Prostate gland (tissue), 2 donors: Measurements from ENCODE around the gene EPS8L3.

ENCODE experiments used
- CTCF ChIP-seq, 4 experiments: fragments of 200-600 bp in 2 of 4; fragments of 450-650 bp in 2 of 4; sonication (generic) in 2 of 4; IDR thresholded peaks; 1 replicate in 3 of 4; 2 replicates in 1 of 4; pipeline ENCODE4 v1.5.1; 2016 to 2019; ENCODE audit warnings: antibody characterized with exemption in 4 of 4, mild to moderate bottlenecking in 2 of 4, moderate library complexity in 2 of 4
- POLR2A ChIP-seq: fragments of 450-650 bp; IDR thresholded peaks from one replicate; pipeline ENCODE4 v1.6.1; 2016; ENCODE audit warnings: antibody characterized with exemption, mild to moderate bottlenecking
- POLR2AphosphoS5 ChIP-seq: sonication (generic); formaldehyde crosslinking; IDR thresholded peaks from one replicate; pipeline ENCODE4 v1.6.1; 2017; ENCODE audit warnings: antibody characterized with exemption

- TF ChIP-seq POLR2A (no peak), CTCF (IDR thresholded peaks at IDR 0.05) (no peak), POLR2AphosphoS5 (no peak)
These were observed 30.8 kb upstream of the EPS8L3 start for GRCh38 chr1:109794319-109795132.
